ENCODE measurements around the gene SAMD11.

Gene SAMD11

GRCh38 chr1:973459-974292 lies 50.0 kb downstream of the SAMD11 start:
- Histone ChIP-seq H3K4me3 (ENCODE audit: low read length) (no peak overlapping the region), H3K4me2 (ENCODE audit: low read depth, low read length) (no peak overlapping the region), H3K9me3 (replicated peaks; ENCODE audit: insufficient read depth, low read length) (no peaks in the 10 kb centered on the region), H3K36me3 (replicated peaks; ENCODE audit: insufficient read depth, low read length) (no peaks in the 10 kb centered on the region), H3K79me2 (ENCODE audit: low read length) (no peaks in the 10 kb centered on the region), H3K27me3 (replicated peaks; ENCODE audit: insufficient read depth, low read length) (peaks cover 20% of the 10 kb centered on the region), H3K9ac (ENCODE audit: low read length) (no peak overlapping the region), H3F3A (ENCODE audit: insufficient read depth, low read length) (no peaks in the 10 kb centered on the region), H2AFZ (ENCODE audit: low read length) (no peak overlapping the region), H4K20me1 (ENCODE audit: insufficient read depth, low read length) (no peaks in the 10 kb centered on the region), H3K9me2 (replicated peaks; ENCODE audit: insufficient read depth, low read length) (no peaks in the 10 kb centered on the region), H3K27ac (ENCODE audit: low read length) (no peak overlapping the region), H3K4me1 (ENCODE audit: low read length) (no peaks in the 10 kb centered on the region)
- TF ChIP-seq EZH2 (optimal IDR thresholded peaks at IDR 0.05; ENCODE audit: low read depth, low read length) (no peak), EZH2phosphoT487 (IDR thresholded peaks at IDR 0.05; ENCODE audit: low read length) (no peak), CTCF (IDR thresholded peaks at IDR 0.05; ENCODE audit: low read length) (no peak)
- no peak for DNase-seq

DNA sequence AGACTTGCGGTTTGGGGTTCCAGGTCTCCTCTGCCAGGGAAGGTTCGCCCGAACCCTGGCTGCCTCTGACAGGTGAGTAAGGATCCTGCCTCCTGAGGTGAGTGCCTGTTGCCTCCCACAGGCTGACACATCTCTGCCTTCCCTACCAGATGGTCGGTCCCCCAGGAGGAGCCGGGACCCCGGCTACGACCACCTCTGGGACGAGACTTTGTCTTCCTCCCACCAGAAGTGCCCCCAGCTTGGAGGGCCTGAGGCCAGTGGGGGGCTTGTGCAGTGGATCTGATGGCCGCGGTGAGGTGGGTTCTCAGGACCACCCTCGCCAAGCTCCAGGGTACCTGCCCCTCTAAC lies 50.5 kb downstream of the SAMD11 start:
- DNase-seq: no peak
- H2AFZ ChIP-seq (ENCODE audit: low read length): no peak overlapping the region
- no peak overlapping the region for H3K4me3 ChIP-seq (ENCODE audit: low read length)
- H4K20me1 ChIP-seq (ENCODE audit: insufficient read depth, low read length): no peaks in the 10 kb centered on the region
- no peak overlapping the region for H3K27ac ChIP-seq (ENCODE audit: low read length)
- H3K9ac ChIP-seq (ENCODE audit: low read length): no peak overlapping the region
- no peak for TF ChIP-seq CTCF (IDR thresholded peaks at IDR 0.05; ENCODE audit: low read length)
- no peak for TF ChIP-seq EZH2phosphoT487 (IDR thresholded peaks at IDR 0.05; ENCODE audit: low read length)
- no peak for TF ChIP-seq EZH2 (optimal IDR thresholded peaks at IDR 0.05; ENCODE audit: low read depth, low read length)
- H3K9me3 ChIP-seq (replicated peaks; ENCODE audit: insufficient read depth, low read length): no peaks in the 10 kb centered on the region
- no peak overlapping the region for H3K4me2 ChIP-seq (ENCODE audit: low read depth, low read length)
- H3K9me2 ChIP-seq (replicated peaks; ENCODE audit: insufficient read depth, low read length): no peaks in the 10 kb centered on the region
- peaks cover 26% of the 10 kb centered on the region for H3K27me3 ChIP-seq (replicated peaks; ENCODE audit: insufficient read depth, low read length)
- no peaks in the 10 kb centered on the region for H3K4me1 ChIP-seq (ENCODE audit: low read length)
- H3K36me3 ChIP-seq (replicated peaks; ENCODE audit: insufficient read depth, low read length): no peaks in the 10 kb centered on the region
- H3F3A ChIP-seq (ENCODE audit: insufficient read depth, low read length): no peaks in the 10 kb centered on the region
- H3K79me2 ChIP-seq (ENCODE audit: low read length): no peaks in the 10 kb centered on the region

DNA sequence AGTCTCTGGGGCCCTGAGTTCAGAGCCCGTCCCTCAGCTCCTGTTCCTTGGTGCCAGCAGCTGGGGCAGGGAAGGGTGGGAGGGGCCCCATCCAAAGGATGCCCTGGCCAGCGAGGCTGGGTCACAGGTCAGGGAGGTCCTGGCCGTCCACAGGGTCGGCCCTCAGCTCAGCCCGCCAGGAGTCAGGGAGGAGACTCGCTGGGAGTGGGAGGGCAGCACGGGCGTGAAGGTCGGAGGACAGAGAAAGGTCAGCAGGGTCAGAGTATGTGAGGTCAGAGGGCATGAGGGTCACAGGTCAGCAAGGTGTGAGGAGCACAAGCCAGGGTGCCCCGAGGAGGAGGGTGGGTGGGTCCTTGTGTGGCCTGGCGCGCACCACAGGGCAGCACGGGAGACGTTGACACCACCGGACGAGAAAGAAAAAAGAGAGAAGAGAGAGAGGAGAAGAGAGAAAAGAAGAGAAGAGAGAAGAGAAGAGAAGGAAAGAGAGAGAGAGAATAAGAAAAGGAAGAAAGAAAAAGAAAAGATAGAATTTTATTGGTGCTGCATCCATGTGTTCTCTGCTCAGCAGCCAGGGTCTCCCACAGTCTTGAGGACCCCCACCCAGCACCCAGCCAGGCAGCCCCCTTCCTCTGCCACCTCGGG lies 51.1 kb downstream of the SAMD11 start:
- Histone ChIP-seq H4K20me1 (ENCODE audit: insufficient read depth, low read length) (no peaks in the 10 kb centered on the region), H3K9ac (ENCODE audit: low read length) (no peak overlapping the region), H3K36me3 (replicated peaks; ENCODE audit: insufficient read depth, low read length) (no peaks in the 10 kb centered on the region), H3F3A (ENCODE audit: insufficient read depth, low read length) (no peaks in the 10 kb centered on the region), H3K4me3 (ENCODE audit: low read length) (no peak overlapping the region), H3K4me2 (ENCODE audit: low read depth, low read length) (no peak overlapping the region), H3K4me1 (ENCODE audit: low read length) (no peaks in the 10 kb centered on the region), H2AFZ (ENCODE audit: low read length) (no peak overlapping the region), H3K27ac (ENCODE audit: low read length) (no peak overlapping the region), H3K27me3 (replicated peaks; ENCODE audit: insufficient read depth, low read length) (peaks cover 32% of the 10 kb centered on the region), H3K9me3 (replicated peaks; ENCODE audit: insufficient read depth, low read length) (no peaks in the 10 kb centered on the region), H3K9me2 (replicated peaks; ENCODE audit: insufficient read depth, low read length) (no peaks in the 10 kb centered on the region), H3K79me2 (ENCODE audit: low read length) (no peaks in the 10 kb centered on the region)
- no peak for DNase-seq
- no peak for TF ChIP-seq EZH2 (optimal IDR thresholded peaks at IDR 0.05; ENCODE audit: low read depth, low read length)
- no peak for TF ChIP-seq EZH2phosphoT487 (IDR thresholded peaks at IDR 0.05; ENCODE audit: low read length)
- no peak for TF ChIP-seq CTCF (IDR thresholded peaks at IDR 0.05; ENCODE audit: low read length)
